ENCODE data around the gene MADD.
"Not testable (repeated sequence)": the region's sequence is repeated elsewhere in the genome, so short reads cannot be mapped to it uniquely, and the experiment has no call there.

MADD gene

DNA sequence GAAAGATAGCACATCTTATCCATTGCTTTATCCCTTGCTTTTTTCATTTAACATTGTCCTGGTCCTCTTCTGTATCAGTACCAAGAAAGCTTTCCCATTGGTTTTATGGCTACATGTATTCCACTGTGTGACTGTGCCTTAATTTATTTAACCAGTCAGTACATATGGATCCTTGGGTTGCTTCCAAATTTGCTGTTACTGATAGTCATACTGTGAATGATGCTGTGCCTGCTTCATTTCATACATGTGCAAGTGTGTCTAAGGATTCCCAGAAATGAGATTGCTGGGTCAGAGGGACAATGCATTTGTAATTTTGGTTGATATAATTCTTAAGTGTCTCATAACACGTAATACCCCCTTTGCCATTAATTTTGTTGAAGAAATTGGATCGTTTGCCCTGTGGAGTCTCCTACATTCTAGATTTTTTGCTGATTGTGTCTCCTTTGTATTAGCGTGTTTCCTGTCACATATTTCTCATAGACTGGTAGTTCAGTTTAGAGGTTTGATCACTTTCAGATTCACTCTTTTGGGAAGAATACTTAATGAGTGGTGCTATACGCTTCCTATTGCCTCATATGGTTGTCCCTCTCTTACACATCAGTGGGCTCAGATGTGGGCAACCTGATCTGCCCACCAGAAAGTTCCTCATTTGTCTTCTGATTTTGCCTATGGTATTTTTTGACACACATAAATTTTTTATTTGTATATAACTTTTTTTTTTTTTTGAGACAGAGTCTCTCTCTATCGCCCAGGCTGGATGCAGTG lies 47.3 kb downstream of the MADD start:
- in situ Hi-C loops (cut with MboI; ENCODE audit: low sequenced_read_pairs): no loop called here

GRCh38 chr11:47318166-47318565 lies 48.2 kb downstream of the MADD start:
- in situ Hi-C loops (cut with MboI; ENCODE audit: low sequenced_read_pairs): no loop called here

DNA sequence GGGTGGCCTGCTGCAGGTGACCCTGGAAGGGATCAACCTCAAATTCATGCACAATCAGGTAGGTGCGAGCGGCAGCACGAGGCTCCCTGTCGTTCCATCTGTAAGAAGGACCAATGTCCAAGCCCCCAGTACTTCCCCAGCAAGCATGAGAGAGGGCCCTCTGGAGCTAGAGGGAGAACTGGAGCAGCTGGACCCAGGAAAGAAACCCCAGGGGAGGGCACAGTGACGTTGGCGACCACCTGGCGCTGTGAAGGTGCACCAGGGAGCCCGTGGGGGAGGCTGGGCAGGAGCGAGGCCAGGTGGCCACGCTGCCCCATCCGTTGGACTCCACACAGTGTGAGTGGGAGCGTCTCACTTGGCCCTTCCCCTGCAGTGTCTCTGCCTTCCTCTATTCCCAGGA lies 54.6 kb downstream of the MADD start:
- in situ Hi-C loops (cut with MboI; ENCODE audit: low sequenced_read_pairs): no loop called here

DNA sequence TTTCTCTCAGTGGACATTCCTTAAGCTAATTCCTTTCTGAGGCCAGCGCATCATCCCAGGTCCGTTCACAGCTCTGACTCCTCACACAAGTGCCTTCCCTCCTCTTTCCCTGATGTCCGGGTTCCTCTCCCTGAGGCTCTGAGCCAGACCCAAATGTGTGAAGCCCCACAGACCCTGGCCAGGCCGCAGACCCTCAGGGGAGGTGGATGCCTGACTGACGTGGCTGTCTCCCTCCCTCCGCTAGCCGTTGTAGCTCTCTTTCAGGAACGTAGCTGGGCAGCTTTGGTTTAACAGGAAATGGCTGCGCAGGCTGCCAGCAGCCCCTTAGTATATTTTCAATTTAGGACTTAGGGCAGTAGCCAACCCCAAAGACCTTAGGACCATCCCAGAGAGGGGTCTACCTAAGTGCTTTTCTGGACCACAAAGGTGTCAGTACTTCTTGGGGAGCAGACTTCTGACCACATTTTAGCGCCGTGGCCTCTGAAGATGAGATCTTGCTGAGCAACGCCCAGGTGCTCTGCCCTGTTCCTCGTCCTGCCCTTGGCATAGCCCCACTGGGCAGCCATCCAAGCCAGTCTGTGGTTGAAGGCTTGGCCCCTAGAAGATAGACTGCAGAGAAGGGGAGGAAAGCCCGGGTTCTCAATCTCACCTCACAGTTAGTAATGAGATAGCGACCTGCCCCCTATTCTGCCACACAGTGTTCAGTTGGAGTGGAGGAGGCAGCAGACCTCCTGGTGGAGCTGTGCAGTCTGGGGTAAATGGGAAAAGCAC lies 55.5 kb downstream of the MADD start:
- in situ Hi-C loops (cut with MboI; ENCODE audit: low sequenced_read_pairs): no loop called here

DNA sequence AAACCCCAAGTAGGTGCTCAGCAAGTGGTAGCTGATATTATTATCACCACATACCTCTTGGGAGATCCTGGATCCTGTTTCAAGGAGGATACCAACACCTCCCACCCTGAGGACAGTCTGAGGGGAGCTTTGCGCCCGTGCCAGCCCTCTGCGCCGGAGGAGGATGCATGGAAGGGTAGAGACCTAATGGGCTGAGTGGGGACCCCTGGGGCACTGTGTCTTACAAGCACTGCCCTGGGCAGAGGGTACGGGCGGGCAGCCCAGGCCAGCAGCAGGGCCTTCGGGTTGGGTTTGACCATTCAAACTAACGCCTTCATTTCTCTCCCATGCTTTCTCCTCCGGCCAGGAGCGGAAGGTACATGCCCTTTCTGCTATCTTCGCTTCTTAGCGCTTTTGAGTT lies 56.3 kb downstream of the MADD start:
- in situ Hi-C loops (cut with MboI; ENCODE audit: low sequenced_read_pairs): no loop called here

GRCh38 chr11:47327025-47327424 lies 57.1 kb downstream of the MADD start:
- in situ Hi-C loops (cut with MboI; ENCODE audit: low sequenced_read_pairs): no loop called here

GRCh38 chr11:47327949-47328348 lies 58.0 kb downstream of the MADD start:
- in situ Hi-C loops (cut with MboI; ENCODE audit: low sequenced_read_pairs): no loop called here

DNA sequence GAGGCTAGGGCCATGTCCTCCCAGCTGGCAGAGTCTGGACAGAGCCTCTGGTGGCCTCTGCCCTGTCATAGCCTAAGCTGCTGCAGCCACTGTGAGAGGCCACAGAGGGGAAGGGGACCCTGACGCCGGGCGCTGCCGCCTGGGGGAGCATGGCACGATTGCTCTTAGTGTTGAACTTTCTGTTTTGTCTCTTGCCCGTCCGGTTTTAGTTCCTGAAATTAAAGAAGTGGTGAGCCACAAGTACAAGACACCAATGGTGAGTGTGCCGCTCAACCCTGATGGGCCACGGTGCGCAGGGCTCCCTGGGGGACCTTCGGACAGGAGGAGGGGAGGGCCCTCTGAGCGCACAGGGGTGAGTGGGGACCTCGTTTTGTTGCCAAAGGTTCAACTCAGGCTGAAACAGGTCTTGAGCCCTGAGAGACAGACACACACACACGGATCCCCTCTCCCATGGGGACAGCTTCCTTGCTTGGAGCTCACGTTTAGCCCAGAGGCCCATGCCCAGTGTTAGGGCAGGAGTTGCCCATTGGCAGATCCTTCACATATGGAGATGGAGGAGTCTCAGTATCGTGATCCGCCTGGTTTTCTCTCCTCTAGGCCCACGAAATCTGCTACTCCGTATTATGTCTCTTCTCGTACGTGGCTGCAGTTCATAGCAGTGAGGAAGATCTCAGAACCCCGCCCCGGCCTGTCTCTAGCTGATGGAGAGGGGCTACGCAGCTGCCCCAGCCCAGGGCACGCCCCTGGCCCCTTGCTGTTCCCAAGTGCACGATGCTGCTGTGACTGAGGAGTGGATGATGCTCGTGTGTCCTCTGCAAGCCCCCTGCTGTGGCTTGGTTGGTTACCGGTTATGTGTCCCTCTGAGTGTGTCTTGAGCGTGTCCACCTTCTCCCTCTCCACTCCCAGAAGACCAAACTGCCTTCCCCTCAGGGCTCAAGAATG lies 58.8 kb downstream of the MADD start:
- in situ Hi-C loops (cut with MboI; ENCODE audit: low sequenced_read_pairs): no loop called here

DNA sequence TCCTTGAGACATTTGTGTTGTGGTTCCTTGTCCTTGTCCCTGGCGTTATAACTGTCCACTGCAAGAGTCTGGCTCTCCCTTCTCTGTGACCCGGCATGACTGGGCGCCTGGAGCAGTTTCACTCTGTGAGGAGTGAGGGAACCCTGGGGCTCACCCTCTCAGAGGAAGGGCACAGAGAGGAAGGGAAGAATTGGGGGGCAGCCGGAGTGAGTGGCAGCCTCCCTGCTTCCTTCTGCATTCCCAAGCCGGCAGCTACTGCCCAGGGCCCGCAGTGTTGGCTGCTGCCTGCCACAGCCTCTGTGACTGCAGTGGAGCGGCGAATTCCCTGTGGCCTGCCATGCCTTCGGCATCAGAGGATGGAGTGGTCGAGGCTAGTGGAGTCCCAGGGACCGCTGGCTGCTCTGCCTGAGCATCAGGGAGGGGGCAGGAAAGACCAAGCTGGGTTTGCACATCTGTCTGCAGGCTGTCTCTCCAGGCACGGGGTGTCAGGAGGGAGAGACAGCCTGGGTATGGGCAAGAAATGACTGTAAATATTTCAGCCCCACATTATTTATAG lies 59.6 kb downstream of the MADD start:
- in situ Hi-C loops (cut with MboI; ENCODE audit: low sequenced_read_pairs): no loop called here

DNA sequence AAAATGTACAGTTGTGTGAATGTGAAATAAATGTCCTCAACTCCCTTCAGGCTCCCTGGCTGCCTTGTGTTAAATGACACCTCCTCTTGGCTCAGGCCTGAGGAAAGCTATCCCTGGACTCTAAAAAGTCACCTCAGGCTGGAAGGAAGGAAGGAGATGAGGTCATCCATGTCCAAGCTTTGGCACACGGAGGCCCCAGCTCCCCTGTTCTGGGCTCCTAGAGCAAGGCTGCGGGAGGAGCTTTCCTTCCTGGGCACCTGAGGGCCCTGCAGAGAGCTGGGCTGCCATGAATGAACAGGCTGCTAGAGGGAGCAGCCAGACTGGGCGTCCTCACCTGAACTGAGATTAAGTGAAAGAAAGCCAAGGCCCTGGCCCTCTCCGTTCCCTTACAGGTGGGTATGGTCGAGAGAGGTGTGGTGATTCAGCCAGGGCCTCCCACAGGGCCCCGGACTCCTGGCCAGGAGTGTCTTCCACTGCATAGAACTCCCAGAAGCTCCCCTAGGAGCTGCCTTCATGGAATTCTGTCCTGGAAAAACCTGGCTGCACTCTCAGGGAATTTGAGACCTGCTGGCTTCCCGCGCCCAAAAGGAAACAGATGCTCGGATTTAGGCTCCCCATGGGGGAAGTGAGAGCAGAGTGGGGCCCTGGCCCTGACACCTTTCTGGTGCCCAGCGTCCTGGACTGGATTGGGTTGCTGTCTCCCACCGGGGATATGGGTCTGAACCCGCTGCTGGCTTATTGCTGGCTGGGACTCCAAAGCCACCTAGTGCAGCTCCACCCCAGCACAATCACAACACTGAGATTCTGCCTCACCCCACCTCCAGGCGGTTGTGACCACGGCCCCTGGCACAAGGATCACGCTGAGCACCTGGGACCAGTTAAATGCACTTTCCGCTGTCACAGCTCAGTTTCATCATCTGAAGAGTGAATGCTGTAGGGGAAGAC lies 60.3 kb downstream of the MADD start:
- in situ Hi-C loops (cut with MboI; ENCODE audit: low sequenced_read_pairs): no loop called here

GRCh38 chr11:47331454-47332302 lies 61.7 kb downstream of the MADD start:
- in situ Hi-C loops (cut with MboI; ENCODE audit: low sequenced_read_pairs): no loop called here

GRCh38 chr11:47332303-47332711 lies 62.4 kb downstream of the MADD start:
- in situ Hi-C loops (cut with MboI; ENCODE audit: low sequenced_read_pairs): no loop called here

DNA sequence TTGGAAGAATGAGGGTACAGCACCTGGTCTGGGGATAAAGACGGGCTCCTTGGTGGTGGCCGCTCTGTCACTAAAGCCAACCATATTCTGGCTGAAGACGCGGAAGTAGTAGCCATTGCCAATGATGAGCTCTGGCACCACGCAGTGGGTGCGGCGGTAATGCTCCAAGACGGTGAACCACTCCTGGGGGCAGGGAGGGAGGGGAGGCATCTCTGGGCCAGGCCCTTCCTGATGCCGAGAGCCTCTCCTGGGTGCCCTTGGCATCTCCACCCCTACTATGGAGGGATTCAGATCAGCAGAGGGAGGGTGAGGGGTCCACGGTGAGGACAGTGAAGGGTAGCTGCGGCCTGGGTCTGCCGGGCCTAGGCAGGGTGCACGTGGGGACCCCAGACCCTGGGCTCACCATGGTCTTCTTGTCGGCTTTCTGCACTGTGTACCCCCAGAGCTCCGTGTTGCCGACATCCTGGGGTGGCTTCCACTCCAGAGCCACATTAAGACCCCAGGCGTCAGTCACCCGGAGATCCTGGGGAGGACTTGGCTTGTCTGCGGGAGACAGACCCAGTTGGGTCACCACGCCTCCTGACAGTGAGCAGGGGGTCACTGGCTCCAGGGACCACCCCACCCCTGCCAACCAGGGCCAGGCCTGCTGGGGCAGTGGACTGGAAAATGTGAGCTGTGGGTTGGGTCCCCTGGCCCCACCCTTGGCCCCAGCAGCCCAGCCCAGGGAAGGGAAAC lies 63.0 kb downstream of the MADD start:
- in situ Hi-C loops (cut with MboI; ENCODE audit: low sequenced_read_pairs): no loop called here

GRCh38 chr11:47333526-47333845 lies 63.6 kb downstream of the MADD start:
- in situ Hi-C loops (cut with MboI; ENCODE audit: low sequenced_read_pairs): no loop called here

DNA sequence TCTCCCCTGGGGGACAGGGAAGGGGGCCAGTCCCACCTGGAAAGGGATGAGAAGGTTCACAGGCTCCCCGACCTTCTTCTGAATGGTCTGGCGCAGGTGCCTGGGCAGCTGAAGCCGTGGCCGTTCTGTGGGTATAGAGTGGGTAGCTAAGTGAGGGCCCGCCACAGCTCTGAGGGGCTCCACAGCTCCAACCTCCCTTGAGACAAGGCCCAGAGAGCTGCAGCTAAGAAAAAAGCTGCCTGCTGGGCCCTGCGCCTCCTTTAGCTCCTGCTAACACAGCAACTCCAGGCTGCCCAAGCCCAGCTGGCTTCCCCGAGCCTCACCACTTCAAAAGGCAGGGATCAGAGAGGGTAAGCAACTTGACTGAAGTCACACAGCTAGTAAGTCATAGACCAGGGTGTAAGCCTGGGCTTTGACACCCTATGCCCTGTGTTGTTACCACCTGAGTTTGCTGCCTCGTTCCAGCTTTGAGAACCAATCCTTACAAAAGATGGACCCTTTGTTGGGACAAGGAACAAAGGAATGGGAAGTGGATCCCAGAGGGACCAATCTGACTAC lies 64.0 kb downstream of the MADD start:
- in situ Hi-C loops (cut with MboI; ENCODE audit: low sequenced_read_pairs): no loop called here

GRCh38 chr11:47334699-47335411 lies 64.9 kb downstream of the MADD start:
- in situ Hi-C loops (cut with MboI; ENCODE audit: low sequenced_read_pairs): not testable (repeated sequence)

DNA sequence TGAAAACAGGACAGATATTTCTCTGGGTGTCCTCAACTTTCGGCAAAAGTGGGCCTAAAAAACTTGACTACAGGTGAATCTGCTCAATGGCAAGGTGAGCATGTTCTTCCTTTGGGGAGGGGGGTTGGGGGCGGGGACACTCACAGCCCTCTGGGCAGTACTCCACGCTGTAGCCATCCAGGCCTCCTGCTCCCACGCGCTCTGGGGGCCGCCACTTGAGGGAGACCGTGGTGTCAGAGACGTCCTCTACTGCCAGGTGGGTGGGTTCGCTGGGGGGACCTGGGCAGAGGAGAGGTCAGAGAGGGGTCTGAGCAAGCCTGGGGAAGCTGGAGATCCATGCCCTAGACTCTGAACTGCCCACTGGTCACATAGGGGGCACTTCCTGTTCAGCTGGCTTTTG lies 65.8 kb downstream of the MADD start:
- in situ Hi-C loops (cut with MboI; ENCODE audit: low sequenced_read_pairs): no loop called here

DNA sequence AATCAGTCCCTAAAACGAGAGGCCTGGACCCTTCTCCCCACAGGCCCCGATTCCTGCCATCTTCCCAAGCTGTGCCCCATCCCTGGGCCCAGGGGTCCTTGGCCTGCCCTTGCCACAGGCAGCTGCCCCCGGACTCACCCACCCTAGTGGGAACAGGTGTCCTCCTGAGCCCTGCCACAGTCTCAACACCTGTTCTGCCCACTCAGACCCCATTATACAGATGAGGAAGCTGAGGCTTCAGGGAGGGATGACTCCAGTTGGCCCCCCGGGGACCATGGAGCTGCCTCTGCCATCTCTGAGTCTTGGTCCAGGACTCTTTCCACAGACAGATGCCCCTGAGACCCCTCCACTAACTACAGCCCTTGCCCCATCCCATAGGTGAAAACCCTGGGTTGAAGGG lies 66.7 kb downstream of the MADD start:
- in situ Hi-C loops (cut with MboI; ENCODE audit: low sequenced_read_pairs): no loop called here
